Erythroblast (primary cell): ENCODE measurements around the gene SLC35G6.

ENCODE experiments used
- GATA1 ChIP-seq: IDR thresholded peaks from 2 replicates; pipeline ENCODE4 v1.6.1; 2011; ENCODE audit warnings: low read depth, mild to moderate bottlenecking, control low read depth, low read length, moderate library complexity
- POLR2A ChIP-seq: IDR thresholded peaks from 2 replicates; pipeline ENCODE4 v1.6.1; 2011; ENCODE audit warnings: mild to moderate bottlenecking, low read length

- no peak for TF ChIP-seq POLR2A
- TF ChIP-seq GATA1: no peak
Measured at GRCh38 chr17:7443499-7444485, 37.5 kb upstream of the SLC35G6 start.
